Measurements from ENCODE around the gene ATRN. TPM values are rescaled to one million over a fixed set of nuclear protein-coding genes. Genes with fewer than 3 reads are reported as not detected.

Gene ATRN
- polyA plus RNA-seq, 1 donor (not counting 4 experiments of a cell fraction or from before 2014, with no cell fraction given): 49.9 TPM

DNA sequence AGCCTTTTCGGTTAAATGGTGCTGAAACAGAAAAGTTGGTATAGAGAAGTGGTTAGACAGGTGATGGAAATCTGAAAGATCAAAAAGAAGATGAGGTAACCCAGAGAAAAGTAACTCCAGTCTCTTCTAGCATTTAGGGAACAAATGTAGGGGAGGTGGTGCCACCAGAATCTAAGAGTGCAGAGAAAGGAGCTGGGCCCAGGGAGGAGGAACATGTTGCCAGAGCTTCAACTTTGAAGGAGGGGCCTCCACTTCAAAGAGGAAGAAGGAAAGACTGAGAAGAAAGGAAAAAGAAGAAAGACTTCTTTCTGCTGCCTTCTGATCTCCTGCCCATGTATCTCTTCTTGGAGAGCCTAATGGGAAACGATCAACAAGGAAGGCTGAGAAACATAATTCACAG, 23.5 kb upstream of the ATRN start:
- Histone ChIP-seq H3K4me2 (ENCODE audit: control insufficient read depth, extremely low read depth, insufficient read depth, low read depth, low read length) (no peak overlapping the region), H3K4me3 (ENCODE audit: control insufficient read depth in 2 of 3, extremely low read depth in 1 of 3, insufficient read depth in 2 of 3, low read depth in 1 of 3, low read length in 3 of 3) (no peak overlapping the region), H3K9ac (ENCODE audit: control insufficient read depth, extremely low read depth, insufficient read depth, low read length) (no peak overlapping the region), H3K27me3 (ENCODE audit: control insufficient read depth, extremely low read depth, insufficient read depth, low read length) (no peaks in the 10 kb centered on the region), H3K9me3 (ENCODE audit: control insufficient read depth, low read depth, low read length) (no peaks in the 10 kb centered on the region), H4K20me1 (ENCODE audit: control insufficient read depth, extremely low read depth, insufficient read depth, low read length) (no peaks in the 10 kb centered on the region), H3K36me3 (ENCODE audit: control insufficient read depth in 2 of 2, extremely low read depth in 1 of 2, insufficient read depth in 2 of 2, low read length in 2 of 2) (no peaks in the 10 kb centered on the region), H3K27ac (ENCODE audit: control insufficient read depth, insufficient read depth, low read length) (no peak overlapping the region), H2AFZ (ENCODE audit: control insufficient read depth, low read length) (no peak overlapping the region), H3K4me1 (ENCODE audit: control insufficient read depth, extremely low read depth, insufficient read depth, low read length) (peaks cover 15% of the 10 kb centered on the region), H3K9me1 (ENCODE audit: control insufficient read depth, extremely low read depth, insufficient read depth, low read length) (no peaks in the 10 kb centered on the region), H3K79me2 (ENCODE audit: control insufficient read depth, insufficient read depth, low read length) (no peaks in the 10 kb centered on the region)
- no peak for DNase-seq (ENCODE audit: low read depth, low spot score)
- TF ChIP-seq, protein P1, sequence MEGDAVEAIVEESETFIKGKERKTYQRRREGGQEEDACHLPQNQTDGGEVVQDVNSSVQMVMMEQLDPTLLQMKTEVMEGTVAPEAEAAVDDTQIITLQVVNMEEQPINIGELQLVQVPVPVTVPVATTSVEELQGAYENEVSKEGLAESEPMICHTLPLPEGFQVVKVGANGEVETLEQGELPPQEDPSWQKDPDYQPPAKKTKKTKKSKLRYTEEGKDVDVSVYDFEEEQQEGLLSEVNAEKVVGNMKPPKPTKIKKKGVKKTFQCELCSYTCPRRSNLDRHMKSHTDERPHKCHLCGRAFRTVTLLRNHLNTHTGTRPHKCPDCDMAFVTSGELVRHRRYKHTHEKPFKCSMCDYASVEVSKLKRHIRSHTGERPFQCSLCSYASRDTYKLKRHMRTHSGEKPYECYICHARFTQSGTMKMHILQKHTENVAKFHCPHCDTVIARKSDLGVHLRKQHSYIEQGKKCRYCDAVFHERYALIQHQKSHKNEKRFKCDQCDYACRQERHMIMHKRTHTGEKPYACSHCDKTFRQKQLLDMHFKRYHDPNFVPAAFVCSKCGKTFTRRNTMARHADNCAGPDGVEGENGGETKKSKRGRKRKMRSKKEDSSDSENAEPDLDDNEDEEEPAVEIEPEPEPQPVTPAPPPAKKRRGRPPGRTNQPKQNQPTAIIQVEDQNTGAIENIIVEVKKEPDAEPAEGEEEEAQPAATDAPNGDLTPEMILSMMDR (optimal IDR thresholded peaks at IDR 0.05 in 1 of 3, IDR thresholded peaks at IDR 0.05 in 1 of 3, conservative IDR thresholded peaks at IDR 0.05 in 1 of 3; ENCODE audit: extremely low read depth in 1 of 3, insufficient read depth in 2 of 3, low read length in 3 of 3): no peak
- TF ChIP-seq EZH2 (IDR thresholded peaks at IDR 0.05; ENCODE audit: low read length): no peak
- dilution Hi-C loops (cut with MboI; ENCODE audit: extremely low pct_ligation_motif_present, low sequenced_read_pairs): no loop called here
- peak; percentile 32 for FAIRE-seq

DNA sequence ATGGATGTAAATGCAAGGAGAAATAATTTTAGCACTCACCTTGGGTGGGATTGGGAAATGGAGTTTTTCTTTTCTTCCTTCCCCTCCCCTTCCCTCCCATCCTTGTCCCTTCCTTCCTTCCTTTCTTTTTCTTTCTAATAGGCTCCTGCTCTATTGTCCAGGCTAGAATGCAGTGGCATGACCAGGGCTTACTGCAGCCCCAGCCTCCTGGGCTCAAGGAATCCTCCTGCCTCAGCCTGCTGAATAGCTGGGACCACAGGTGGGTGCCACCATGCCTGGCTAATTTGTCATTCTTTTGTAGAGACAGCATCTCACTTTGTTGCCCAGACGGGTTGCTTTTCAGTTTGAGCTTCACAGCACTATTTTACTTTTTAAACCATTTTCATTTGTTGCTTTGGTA, 21.5 kb upstream of the ATRN start:
- no peak for TF ChIP-seq EZH2 (IDR thresholded peaks at IDR 0.05; ENCODE audit: low read length)
- TF ChIP-seq, protein P1 (optimal IDR thresholded peaks at IDR 0.05 in 1 of 3, IDR thresholded peaks at IDR 0.05 in 1 of 3, conservative IDR thresholded peaks at IDR 0.05 in 1 of 3; ENCODE audit: extremely low read depth in 1 of 3, insufficient read depth in 2 of 3, low read length in 3 of 3): no peak
- FAIRE-seq: no peak

More for the DNA sequence above, 21.5 kb upstream of the ATRN start:
- Histone ChIP-seq H4K20me1 (ENCODE audit: control insufficient read depth, extremely low read depth, insufficient read depth, low read length) (no peaks in the 10 kb centered on the region), H3K9me1 (ENCODE audit: control insufficient read depth, extremely low read depth, insufficient read depth, low read length) (no peaks in the 10 kb centered on the region), H3K4me1 (ENCODE audit: control insufficient read depth, extremely low read depth, insufficient read depth, low read length) (peaks cover 9% of the 10 kb centered on the region), H2AFZ (ENCODE audit: control insufficient read depth, low read length) (no peak overlapping the region), H3K79me2 (ENCODE audit: control insufficient read depth, insufficient read depth, low read length) (no peaks in the 10 kb centered on the region), H3K4me2 (ENCODE audit: control insufficient read depth, extremely low read depth, insufficient read depth, low read depth, low read length) (no peak overlapping the region), H3K4me3 (ENCODE audit: control insufficient read depth in 2 of 3, extremely low read depth in 1 of 3, insufficient read depth in 2 of 3, low read depth in 1 of 3, low read length in 3 of 3) (no peak overlapping the region), H3K9me3 (ENCODE audit: control insufficient read depth, low read depth, low read length) (no peaks in the 10 kb centered on the region), H3K27ac (ENCODE audit: control insufficient read depth, insufficient read depth, low read length) (no peak overlapping the region), H3K9ac (ENCODE audit: control insufficient read depth, extremely low read depth, insufficient read depth, low read length) (no peak overlapping the region), H3K36me3 (ENCODE audit: control insufficient read depth in 2 of 2, extremely low read depth in 1 of 2, insufficient read depth in 2 of 2, low read length in 2 of 2) (no peaks in the 10 kb centered on the region), H3K27me3 (ENCODE audit: control insufficient read depth, extremely low read depth, insufficient read depth, low read length) (no peaks in the 10 kb centered on the region)
- DNase-seq (ENCODE audit: low read depth, low spot score): no peak
- dilution Hi-C loops (cut with MboI; ENCODE audit: extremely low pct_ligation_motif_present, low sequenced_read_pairs): no loop called here

Data from keratinocyte (primary cell).